IPS-11a (cell line): ENCODE data around the gene SLC15A4.
"Not testable (repeated sequence)": the region's sequence is repeated elsewhere in the genome, so short reads cannot be mapped to it uniquely, and the experiment has no call there.

ENCODE experiments used
- H3K4me3 ChIP-seq: one replicate; pipeline ENCODE4 v1.5.1; 2013; ENCODE audit warnings: low read depth, low read length, control low read depth

The SLC15A4 gene

GRCh38 chr12:128844031-128844635, 20.4 kb upstream of the SLC15A4 start:
- H3K4me3 ChIP-seq, result no peak overlapping the region

- no peak overlapping the region for H3K4me3 ChIP-seq
Observed at GRCh38 chr12:128843538-128843937, 19.8 kb upstream of the SLC15A4 start.

DNA sequence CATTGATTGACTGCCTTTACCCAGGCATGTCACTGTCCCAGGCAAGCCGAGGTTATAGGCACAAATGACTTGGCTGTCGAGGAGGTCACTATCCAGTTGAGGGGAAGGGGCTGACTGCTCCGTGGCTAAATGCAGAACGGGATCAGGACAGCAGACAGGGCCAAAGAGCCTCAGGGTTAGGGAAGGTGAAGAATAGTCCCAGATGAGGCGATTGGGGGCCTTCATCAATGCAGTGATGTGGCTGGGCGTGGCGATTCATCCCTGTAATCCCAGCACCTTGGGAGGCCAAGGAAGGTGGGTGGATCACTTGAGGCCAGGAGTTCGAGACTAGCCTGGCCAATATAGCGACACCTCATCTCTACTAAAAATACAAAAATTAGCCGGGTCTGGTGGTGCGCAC, 18.8 kb upstream of the SLC15A4 start:
- H3K4me3 ChIP-seq, result no peak overlapping the region

DNA sequence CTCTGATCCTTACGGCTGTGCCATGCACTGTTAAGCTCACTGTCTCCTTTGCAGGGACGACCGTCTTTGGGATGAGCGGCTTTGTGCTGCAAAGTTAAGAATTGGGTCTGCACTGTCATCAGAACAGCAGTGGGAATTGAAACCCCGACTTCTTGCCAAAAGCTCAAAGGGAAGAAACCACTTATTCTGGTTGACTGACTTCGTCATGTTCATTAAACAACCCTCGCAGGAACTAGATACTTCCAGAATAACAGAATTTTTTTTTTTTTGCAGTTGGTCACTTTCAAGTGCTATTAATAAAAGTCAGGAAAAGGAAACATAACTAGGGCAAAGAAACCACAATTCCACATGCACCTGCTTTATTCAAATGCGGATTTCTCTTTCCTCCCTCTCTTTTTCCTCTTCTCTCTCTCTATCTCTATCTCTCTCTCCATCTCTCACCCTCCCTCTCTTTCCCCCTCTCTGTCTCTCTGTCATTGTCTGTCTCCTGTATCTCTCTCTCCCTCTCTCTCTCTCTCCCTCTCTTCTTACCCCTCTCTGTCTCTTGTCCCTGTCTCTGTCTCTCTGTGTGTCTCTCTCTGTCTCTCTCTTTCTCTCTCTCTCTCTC, 17.2 kb upstream of the SLC15A4 start:
- H3K4me3 ChIP-seq, result no peak overlapping the region

GRCh38 chr12:128839885-128840284, 16.1 kb upstream of the SLC15A4 start:
- not testable (repeated sequence) for H3K4me3 ChIP-seq

DNA sequence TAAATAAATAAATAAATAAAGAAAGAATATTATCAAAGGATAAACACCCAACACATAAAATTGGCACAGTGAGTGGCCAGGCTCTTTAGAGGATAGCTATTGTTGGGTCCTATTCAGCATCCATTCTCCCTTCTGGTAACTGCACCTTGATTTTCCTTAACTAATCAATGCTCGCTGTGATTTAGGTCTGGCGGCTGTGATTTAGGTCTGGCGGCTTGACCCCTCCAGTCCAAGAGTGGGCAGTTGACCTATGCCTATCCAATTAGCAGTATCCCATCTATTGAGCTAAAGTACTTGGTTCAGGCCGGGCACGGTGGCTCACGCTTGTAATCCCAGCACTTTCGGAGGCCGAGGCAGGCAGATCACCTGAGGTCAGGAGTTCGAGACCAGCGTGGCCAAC, 9.7 kb upstream of the SLC15A4 start:
- no peak overlapping the region for H3K4me3 ChIP-seq

DNA sequence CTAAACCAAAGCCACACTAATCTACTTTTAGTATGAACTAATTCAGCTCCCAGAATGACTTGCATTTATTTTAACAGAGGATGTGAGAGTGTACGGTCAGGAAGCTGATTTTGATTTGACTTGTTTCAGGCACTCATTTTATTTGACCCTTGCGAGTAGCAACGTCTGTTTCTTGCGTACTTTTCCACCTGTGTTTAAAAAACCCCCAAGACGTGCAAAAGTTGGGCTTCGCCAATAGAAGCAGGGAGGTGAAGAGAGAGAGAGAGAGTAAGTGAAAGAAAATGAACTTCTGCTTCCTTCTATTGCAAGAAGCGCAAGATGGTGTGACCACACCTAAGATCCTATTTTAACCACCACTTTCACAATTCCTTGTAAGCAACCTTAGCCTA, 6.7 kb upstream of the SLC15A4 start:
- H3K4me3 ChIP-seq, result no peak overlapping the region

- H3K4me3 ChIP-seq, result no peak overlapping the region
Observed at GRCh38 chr12:128829861-128830504, 6.2 kb upstream of the SLC15A4 start.

DNA sequence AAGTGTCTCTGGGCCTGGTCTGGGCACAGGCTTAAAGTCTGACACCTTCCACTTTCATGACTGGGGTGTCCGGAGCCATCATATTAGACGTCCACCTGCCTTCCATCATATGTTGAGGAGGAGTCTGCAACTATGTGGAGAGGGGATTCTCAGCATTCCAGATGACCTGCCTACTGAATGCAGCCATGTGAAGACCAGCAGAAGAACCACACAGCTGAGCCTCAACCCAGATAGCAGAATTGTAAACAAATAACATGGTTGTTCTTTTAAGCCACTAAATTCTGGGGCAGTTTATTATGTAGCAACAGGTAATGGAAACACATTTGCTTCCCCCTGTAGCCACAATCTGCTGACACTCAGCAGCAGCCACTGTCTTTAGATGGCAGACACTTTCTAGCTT, 4.0 kb upstream of the SLC15A4 start:
- no peak overlapping the region for H3K4me3 ChIP-seq

DNA sequence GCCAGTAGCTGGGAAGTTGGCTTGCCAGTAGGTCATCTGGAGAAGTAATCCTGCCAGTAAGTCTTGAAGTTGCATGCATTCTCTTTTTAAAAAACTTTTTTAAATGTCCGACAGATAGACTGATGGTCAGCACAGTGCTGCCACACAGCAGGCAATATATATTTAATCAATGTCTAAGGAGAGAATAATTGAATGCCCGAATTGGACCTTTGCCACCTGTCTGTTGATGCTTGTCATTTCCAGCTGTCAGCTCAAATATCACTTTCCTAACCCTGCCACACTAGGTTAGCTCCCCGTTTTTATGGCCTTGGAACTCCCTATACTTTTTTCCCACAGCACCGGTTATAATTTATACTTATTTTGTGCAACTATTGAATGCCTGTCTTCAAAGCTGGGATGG, 2.1 kb upstream of the SLC15A4 start:
- no peak overlapping the region for H3K4me3 ChIP-seq

DNA sequence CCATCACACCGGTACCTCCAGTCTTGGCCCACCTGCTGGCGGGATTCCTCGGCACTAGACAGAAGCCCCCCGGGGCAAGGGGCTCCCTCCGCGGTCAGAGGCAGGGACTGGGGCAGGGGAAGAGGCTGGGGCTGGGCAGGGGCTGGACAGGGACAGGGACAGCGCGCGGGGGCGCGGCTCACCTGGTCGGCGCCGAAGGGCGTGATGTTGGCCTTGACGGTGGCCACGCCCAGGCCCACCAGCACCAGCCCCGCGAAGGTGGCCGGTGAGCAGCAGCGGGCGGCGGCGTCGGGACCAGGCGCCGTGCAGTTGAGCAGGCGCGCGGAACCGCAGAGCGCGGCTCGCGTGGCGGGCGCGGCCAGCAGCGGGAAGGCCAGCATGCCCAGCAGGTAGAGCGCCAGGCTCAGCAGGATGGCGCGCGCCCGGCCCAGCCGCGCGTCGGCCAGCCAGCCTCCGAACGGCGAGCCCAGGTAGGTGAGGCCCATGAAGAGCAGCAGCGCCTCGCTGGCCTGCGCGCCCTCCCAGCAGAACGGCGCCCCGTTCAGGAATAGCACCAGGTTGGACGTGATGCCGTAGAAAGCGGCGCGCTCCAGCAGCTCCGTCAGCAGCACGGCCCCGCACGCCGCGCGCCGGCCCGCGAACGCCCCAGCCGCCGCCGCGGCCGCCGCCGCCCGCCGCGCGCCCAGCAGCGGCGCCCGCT, 392 bp downstream of the SLC15A4 start:
- peak overlapping the region; percentile 87 for H3K4me3 ChIP-seq

GRCh38 chr12:128820723-128821432, 2.9 kb downstream of the SLC15A4 start:
- H3K4me3 ChIP-seq, result no peak overlapping the region

- no peak overlapping the region for H3K4me3 ChIP-seq
Observed at GRCh38 chr12:128820253-128820652, 3.5 kb downstream of the SLC15A4 start.

DNA sequence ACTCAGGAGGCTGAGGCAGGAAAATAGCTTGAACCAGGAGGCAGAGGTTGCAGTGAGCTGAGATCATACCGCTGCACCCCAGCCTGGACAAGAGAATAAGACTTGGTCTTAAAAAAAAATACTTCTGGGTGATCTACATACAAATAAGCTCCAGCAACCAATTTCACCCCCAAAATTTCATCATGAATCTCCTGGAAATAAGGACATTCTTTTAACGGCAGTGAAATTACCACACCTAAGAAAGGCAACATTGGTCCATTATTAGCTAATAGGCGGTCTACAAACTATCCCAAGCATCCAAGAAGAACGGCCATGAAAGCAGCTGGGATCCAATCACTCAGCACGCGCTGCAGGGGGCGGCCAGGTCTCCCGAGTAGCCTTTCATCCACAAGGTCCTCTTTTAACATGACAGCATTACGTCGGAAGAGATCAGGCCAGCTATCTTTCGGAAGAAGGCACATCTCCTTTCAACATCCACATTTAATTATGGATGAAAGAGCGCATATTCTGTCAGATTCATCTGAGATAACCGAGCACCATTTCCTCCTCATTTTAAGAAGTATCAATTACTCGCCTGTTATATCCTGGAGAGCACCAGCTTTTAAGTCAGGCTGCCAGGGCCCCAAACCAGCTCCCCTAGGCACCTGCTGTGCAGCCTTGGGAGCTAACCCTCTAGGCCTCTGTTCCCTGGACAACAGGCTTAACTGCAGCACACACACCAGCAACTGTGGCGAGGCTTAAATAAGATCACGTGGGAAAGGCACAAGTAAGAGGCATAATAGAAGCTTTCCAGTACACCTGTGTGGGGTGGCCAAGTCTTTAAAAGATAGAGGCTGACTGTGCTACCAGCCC, 4.2 kb downstream of the SLC15A4 start:
- H3K4me3 ChIP-seq, result no peak overlapping the region

DNA sequence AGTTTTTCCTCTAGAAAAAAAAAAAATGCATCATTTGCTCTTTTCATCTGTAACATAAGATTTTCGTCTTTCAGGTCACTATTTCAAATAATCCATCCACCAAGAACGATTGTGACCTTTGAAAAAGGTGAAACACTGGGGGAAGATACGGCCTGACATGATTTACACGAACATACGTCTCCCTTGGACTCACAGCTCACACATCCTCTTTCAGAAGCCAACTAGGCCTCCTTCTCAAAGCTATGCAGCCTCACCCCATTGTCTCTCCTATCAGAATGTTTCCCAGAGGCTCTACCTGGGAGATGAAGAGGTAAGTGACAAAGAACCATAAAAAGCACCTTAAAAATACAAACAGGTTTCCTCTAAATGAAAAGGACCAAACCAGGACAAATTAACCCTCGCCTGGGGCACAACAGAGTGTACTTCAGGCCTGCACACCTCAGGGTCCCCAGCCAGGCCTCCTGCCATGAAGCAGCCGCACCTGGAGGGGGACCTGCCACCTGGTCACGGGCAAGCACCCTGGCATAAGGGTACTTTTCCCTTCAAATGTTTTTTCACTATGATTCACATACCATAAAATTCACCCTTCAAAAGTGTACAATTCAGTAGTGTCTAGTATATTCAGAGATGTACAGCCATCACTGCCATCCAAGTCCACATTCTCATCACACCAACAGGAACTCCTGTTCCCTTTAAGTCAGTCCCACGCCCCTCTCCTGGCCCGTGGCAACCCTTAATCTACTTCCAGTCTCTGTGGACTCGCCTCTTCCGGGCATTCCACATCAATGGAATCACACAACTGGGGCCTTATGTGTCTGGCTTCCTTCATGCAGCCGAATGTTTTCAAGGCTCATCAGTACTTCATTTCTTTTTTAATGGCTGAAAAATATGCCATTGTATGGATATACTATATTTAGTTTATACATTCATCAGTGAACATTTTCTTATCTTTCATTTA, 5.4 kb downstream of the SLC15A4 start:
- H3K4me3 ChIP-seq, result no peak overlapping the region

DNA sequence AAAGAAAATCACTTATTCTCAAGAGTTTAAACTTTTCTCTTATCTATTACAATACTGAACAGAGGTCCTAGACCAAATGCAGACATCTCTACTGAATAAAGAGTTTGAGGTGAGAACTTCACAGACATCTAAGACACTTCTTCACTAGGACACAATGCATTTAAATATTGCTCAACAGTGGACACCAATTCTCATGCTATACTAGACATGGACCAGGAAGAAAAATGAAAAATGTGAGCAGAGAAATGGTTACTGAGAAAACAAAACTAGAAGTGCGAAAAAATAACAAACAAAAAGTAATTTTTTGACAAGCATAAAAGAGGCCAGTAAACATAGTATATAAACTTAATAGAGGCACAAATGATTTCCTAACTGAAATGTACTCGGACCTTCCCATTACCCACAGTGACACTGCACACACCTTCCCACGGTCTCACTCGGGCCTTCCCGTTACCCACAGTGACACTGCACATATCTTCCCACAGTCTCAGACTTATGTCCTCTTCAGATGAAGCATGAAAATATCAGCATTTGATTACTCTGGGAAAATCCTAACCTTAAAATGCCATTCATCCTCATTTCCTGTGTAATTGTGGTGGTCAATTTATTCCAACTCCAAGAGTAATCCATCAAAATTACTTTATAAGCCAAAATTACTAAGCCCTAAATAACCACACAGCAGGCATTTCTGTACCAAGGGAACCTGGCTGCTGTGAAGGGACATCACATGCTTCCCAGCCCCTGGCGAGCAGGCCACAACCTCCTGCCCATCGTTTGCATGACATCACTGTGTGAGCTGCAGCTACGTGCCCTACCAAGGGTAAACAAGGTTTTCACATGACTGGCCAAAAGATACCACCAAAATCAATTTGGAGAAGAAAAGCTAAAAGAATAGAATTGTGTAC, 6.4 kb downstream of the SLC15A4 start:
- H3K4me3 ChIP-seq, result no peak overlapping the region

- no peak overlapping the region for H3K4me3 ChIP-seq
Observed at GRCh38 chr12:128816643-128816920, 7.2 kb downstream of the SLC15A4 start.

DNA sequence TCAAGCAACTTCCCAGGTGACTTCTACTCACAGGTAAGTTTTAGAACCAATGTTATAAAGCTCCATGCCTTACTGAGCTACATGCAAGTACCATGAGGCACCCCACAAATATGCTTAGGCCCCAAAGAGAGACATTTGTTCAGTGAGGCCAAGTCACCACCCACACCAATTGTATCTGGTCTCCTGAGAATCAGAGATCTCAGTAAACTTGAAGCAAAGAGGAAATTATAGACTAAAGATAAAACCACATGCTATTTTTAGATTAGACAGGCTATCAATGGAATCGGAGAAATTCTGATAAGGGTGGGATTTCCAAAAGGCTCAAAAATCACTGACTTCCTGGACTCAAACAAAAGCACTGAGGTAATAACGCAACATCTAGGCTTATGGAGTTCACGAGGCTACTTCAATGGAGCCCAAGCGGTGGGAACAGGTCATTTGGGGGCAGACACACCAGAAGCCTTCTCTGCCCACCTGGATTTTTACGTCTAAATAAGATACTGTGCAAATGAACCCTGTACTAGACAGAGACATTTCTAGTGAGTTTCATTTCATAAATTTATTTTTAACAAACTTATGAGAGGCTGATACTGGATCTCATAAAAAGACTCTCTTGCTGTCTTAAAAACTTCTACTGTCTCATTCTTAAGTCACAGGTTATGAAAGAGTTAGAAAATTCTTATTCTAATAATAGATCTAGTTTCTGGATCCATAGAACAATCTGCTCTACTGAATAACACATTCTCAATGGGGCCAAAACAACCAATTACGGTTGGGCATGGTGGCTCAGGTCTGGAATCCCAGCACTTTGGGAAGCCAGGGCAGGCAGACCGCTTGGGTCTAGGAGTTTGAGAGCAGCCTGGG, 7.7 kb downstream of the SLC15A4 start:
- H3K4me3 ChIP-seq, result no peak overlapping the region
